ENCODE results near the gene UNC119.

- TF ChIP-seq POLR2A (IDR thresholded peaks at IDR 0.05; ENCODE audit: low read length) (no peak), JUNB (IDR thresholded peaks at IDR 0.05) (no peak)
Observed at GRCh38 chr17:28544402-28545140, 7.9 kb downstream of the UNC119 start.
